ENCODE data around the gene F7. TPM values are rescaled to one million over a fixed set of nuclear protein-coding genes. Genes with fewer than 3 reads are reported as not detected.
"Not testable (repeated sequence)": the region's sequence is repeated elsewhere in the genome, so short reads cannot be mapped to it uniquely, and the experiment has no call there.

F7 gene
- not detected for total RNA-seq

- DNase-seq = no peak
- Mint-ChIP-seq H3K9me3 (ENCODE audit: insufficient read depth) (no peaks in the 10 kb centered on the region), H3K36me3 (ENCODE audit: low read depth) (peaks cover 1% of the 10 kb centered on the region), H3K4me3 (no peak within 1 kb of the TSS), H3K27me3 (ENCODE audit: low read depth) (peaks cover 4% of the 10 kb centered on the region), H3K4me1 (ENCODE audit: low read depth) (peaks cover 3% of the 10 kb centered on the region), H3K27ac (no peak within 1 kb of the TSS)
- ChIA-PET POLR2A (no interaction called here), CTCF (no interaction called here)
- ATAC-seq = no peak
These were observed at the start of gene F7 for GRCh38 chr13:113105032-113105920. F7 (plus strand) TSS chr13:113105791; CDS start chr13:113105842, 51 bp downstream.

- ChIA-PET CTCF (no interaction called here), POLR2A (no interaction called here)
- Mint-ChIP-seq H3K4me1 (ENCODE audit: low read depth) (no peaks in the 10 kb centered on the region), H3K36me3 (ENCODE audit: low read depth) (no peaks in the 10 kb centered on the region), H3K27ac (no peak overlapping the region), H3K27me3 (ENCODE audit: low read depth) (no peaks in the 10 kb centered on the region), H3K4me3 (no peak overlapping the region), H3K9me3 (ENCODE audit: insufficient read depth) (no peaks in the 10 kb centered on the region)
- ATAC-seq (no peak), DNase-seq (no peak)
These were observed 48.5 kb upstream of the F7 start for GRCh38 chr13:113057084-113057483.

GRCh38 chr13:113057559-113057958, 48.0 kb upstream of the F7 start:
- H3K4me1 Mint-ChIP-seq (ENCODE audit: low read depth); ATAC-seq; H3K27ac Mint-ChIP-seq; CTCF ChIA-PET; DNase-seq; H3K27me3 Mint-ChIP-seq (ENCODE audit: low read depth); H3K9me3 Mint-ChIP-seq (ENCODE audit: insufficient read depth); H3K4me3 Mint-ChIP-seq; H3K36me3 Mint-ChIP-seq (ENCODE audit: low read depth): not testable (repeated sequence)
- POLR2A ChIA-PET = interaction anchor here (0.7 kb wide), 1 partner anchor 216 kb away, joined by 5 read pairs; no protein-coding TSS in a partner anchor

DNA sequence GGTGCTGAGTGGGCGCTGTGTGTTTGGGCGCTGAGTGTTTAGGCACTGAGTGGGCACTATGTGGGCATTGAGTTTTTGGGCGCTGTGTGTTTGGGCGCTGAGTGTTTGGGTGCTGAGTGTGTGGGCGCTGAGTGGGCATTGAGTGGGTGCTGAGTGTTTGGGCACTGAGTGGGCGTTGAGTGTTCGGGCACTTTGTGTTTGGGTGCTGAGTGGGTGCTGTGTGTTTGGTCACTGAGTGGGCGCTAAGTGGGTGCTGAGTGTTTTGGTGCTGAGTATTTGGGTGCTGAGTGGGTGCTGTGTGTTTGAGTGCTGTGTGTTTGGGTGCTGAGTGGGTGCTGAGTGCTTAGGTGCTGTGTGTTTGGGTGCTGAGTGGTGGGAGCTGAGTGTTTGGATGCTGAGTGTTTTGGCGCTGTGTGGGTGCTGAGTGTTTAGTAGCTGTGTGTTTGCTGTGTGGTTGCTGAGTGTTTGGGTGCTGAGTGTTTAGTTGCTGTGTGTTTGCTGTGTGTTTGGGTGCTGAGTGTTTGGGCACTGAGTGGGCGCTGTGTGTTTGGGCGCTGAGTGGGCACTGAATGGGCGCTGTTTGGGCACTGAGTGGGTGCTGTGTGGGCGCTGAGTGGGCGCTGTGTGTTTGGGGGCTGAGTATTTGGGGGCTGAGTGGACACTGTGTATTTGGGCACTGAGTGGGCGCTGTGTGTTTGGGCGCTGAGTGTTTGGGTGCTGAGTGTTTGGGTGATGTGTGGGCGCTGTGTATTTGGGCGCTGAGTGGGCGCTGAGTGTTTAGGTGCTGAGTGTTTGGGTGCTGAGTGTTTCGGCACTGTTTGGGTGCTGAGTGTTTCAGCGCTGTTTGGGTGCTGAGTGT, 47.2 kb upstream of the F7 start:
- Mint-ChIP-seq H3K27ac (no peak overlapping the region), H3K9me3 (ENCODE audit: insufficient read depth) (no peaks in the 10 kb centered on the region), H3K36me3 (ENCODE audit: low read depth) (no peaks in the 10 kb centered on the region), H3K4me3 (no peak overlapping the region), H3K27me3 (ENCODE audit: low read depth) (no peaks in the 10 kb centered on the region), H3K4me1 (ENCODE audit: low read depth) (no peaks in the 10 kb centered on the region)
- ChIA-PET POLR2A (interaction anchor here (0.7 kb wide), 2 partner anchors 215 to 297 kb away, joined by 4 to 5 read pairs; no protein-coding TSS in a partner anchor), CTCF (no interaction called here)
- ATAC-seq = no peak
- DNase-seq = no peak

GRCh38 chr13:113058988-113059850, 46.4 kb upstream of the F7 start:
- DNase-seq = no peak
- no peak overlapping the region for H3K4me3 Mint-ChIP-seq
- no peaks in the 10 kb centered on the region for H3K4me1 Mint-ChIP-seq (ENCODE audit: low read depth)
- ChIA-PET CTCF (no interaction called here), POLR2A (no interaction called here)
- no peaks in the 10 kb centered on the region for H3K9me3 Mint-ChIP-seq (ENCODE audit: insufficient read depth)
- no peak overlapping the region for H3K27ac Mint-ChIP-seq
- no peaks in the 10 kb centered on the region for H3K27me3 Mint-ChIP-seq (ENCODE audit: low read depth)
- no peak for ATAC-seq
- no peaks in the 10 kb centered on the region for H3K36me3 Mint-ChIP-seq (ENCODE audit: low read depth)

DNA sequence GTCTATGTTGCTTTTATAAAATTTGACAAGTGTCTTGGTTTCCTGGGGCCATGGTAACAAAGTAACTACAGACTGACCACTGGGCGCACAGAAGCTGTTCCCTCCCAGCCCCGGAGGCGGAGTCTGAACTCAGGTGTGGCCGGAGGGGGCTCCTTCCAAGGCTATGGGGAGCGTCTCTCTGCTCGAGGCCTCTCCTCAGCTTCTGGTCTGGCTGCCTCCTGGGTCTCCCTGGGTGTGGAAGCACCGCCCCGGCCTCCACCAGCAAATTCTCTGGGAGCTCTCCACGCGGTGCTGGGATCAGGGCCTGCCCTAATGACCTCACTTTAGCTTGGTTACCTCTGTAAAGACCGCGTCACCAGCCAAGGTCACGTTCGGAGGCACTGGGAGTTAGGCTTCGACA, 45.7 kb upstream of the F7 start:
- POLR2A ChIA-PET = no interaction called here
- CTCF ChIA-PET = no interaction called here
- H3K27me3 Mint-ChIP-seq (ENCODE audit: low read depth) = no peaks in the 10 kb centered on the region
- no peaks in the 10 kb centered on the region for H3K4me1 Mint-ChIP-seq (ENCODE audit: low read depth)
- ATAC-seq (no peak), DNase-seq (no peak)
- no peaks in the 10 kb centered on the region for H3K9me3 Mint-ChIP-seq (ENCODE audit: insufficient read depth)
- no peaks in the 10 kb centered on the region for H3K36me3 Mint-ChIP-seq (ENCODE audit: low read depth)
- H3K4me3 Mint-ChIP-seq = no peak overlapping the region
- no peak overlapping the region for H3K27ac Mint-ChIP-seq

GRCh38 chr13:113060557-113061270, 44.9 kb upstream of the F7 start:
- Mint-ChIP-seq H3K9me3 (ENCODE audit: insufficient read depth) (no peaks in the 10 kb centered on the region), H3K36me3 (ENCODE audit: low read depth) (no peaks in the 10 kb centered on the region), H3K4me3 (no peak overlapping the region), H3K4me1 (ENCODE audit: low read depth) (no peaks in the 10 kb centered on the region), H3K27ac (no peak overlapping the region), H3K27me3 (ENCODE audit: low read depth) (no peaks in the 10 kb centered on the region)
- ChIA-PET CTCF (no interaction called here), POLR2A (no interaction called here)
- no peak for ATAC-seq
- DNase-seq = no peak

DNA sequence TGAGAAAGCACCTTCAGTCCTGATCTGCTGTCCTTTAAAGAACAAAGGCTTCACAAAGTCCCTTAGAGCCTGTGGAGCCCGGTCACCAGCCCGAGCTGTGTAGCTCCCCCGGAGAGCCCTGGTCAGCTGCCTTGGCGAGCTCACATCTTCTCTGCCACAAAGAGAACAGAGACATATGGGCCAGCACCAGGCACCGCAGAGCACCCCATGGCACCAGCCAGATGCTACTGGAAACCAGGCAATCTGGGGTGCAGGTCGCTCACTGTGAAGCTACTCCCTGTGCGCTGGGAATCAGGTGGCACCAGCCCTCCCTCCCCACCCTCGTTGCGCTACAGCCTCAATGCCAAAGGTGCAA, 44.3 kb upstream of the F7 start:
- Mint-ChIP-seq H3K27me3 (ENCODE audit: low read depth) (no peaks in the 10 kb centered on the region), H3K9me3 (ENCODE audit: insufficient read depth) (no peaks in the 10 kb centered on the region), H3K36me3 (ENCODE audit: low read depth) (no peaks in the 10 kb centered on the region), H3K27ac (no peak overlapping the region), H3K4me1 (ENCODE audit: low read depth) (no peaks in the 10 kb centered on the region), H3K4me3 (no peak overlapping the region)
- DNase-seq (no peak), ATAC-seq (no peak)
- ChIA-PET CTCF (no interaction called here), POLR2A (no interaction called here)

DNA sequence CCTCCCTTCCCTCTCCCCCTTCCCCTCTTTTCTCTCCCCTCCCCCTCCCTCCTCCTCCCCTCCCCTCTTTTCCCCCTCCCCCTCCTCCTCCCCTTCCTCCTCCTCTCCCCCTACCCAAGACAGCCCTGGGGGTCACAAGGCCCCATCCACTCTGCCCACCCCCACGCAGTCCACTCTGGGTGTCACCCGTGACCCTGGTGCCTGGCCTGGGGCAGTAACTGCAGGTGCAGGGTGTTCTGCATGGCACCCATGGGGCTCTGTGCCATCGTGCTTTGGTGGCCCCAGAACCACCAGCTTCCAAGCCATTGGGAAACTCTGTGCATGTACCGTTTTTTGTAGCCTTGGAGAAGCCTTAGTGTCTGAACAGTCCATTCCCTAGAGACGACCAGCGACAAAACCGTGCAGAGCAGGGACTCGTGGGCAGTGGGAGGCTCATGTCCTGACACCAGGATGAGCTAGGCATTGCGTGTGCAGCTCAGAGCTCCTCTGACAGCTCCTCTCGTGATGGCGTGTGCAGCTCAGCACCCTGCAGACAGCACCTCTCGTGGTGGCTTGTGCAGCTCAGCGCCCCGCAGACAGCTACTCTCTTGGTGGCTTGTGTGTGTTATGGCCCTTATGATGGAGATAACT, 43.7 kb upstream of the F7 start:
- ChIA-PET CTCF (no interaction called here), POLR2A (no interaction called here)
- Mint-ChIP-seq H3K4me1 (ENCODE audit: low read depth) (no peaks in the 10 kb centered on the region), H3K27me3 (ENCODE audit: low read depth) (no peaks in the 10 kb centered on the region), H3K36me3 (ENCODE audit: low read depth) (no peaks in the 10 kb centered on the region), H3K27ac (no peak overlapping the region), H3K9me3 (ENCODE audit: insufficient read depth) (no peaks in the 10 kb centered on the region), H3K4me3 (no peak overlapping the region)
- no peak for DNase-seq
- ATAC-seq = no peak

GRCh38 chr13:113062691-113063090, 42.9 kb upstream of the F7 start:
- H3K36me3 Mint-ChIP-seq (ENCODE audit: low read depth) = no peaks in the 10 kb centered on the region
- H3K27me3 Mint-ChIP-seq (ENCODE audit: low read depth) = no peaks in the 10 kb centered on the region
- no peak for DNase-seq
- no peak for ATAC-seq
- no peaks in the 10 kb centered on the region for H3K4me1 Mint-ChIP-seq (ENCODE audit: low read depth)
- CTCF ChIA-PET = no interaction called here
- H3K4me3 Mint-ChIP-seq = no peak overlapping the region
- POLR2A ChIA-PET = no interaction called here
- H3K27ac Mint-ChIP-seq = no peak overlapping the region
- H3K9me3 Mint-ChIP-seq (ENCODE audit: insufficient read depth) = no peaks in the 10 kb centered on the region

DNA sequence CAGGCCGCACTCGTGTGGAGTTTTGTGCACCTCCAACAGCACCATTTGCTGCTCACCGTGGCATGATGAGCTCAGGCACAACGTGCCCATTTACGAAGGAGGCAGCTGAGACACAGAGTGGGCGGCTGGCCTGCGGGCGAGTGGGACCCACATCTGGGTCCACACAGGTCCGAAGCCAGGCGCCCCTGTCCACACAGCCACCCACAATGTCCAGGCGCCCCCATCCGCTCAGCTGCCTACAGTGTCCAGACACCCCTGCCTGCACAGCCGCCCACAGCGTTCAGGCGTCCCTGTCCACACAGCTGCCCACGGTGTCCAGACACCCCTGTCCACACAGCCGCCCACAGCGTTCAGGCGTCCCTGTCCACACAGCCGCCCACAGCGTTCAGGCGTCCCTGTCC, 42.5 kb upstream of the F7 start:
- ChIA-PET CTCF (no interaction called here), POLR2A (no interaction called here)
- H3K9me3 Mint-ChIP-seq (ENCODE audit: insufficient read depth) = no peaks in the 10 kb centered on the region
- DNase-seq (no peak), ATAC-seq (no peak)
- H3K4me1 Mint-ChIP-seq (ENCODE audit: low read depth) = no peaks in the 10 kb centered on the region
- H3K27me3 Mint-ChIP-seq (ENCODE audit: low read depth) = no peaks in the 10 kb centered on the region
- H3K27ac Mint-ChIP-seq = no peak overlapping the region
- H3K4me3 Mint-ChIP-seq = no peak overlapping the region
- H3K36me3 Mint-ChIP-seq (ENCODE audit: low read depth) = no peaks in the 10 kb centered on the region
